Activated CD8-positive, alpha-beta T cell treated with anti-CD3 and anti-CD28 coated beads for 36 hours (primary cell): ENCODE measurements around the gene ZNF567. TPM values are rescaled to one million over a fixed set of nuclear protein-coding genes. Genes with fewer than 3 reads are reported as not detected.

Experiments used
- ATAC-seq: fragments of 200-7000 bp; cut with Tn5 transposase; one replicate; pipeline ENCODE4 v1.10.0; 2021; ENCODE audit warnings: mild to moderate bottlenecking, moderate library complexity
- CTCF ChIA-PET: fragments of 350-600 bp; sonication (Branson Sonifier 250); formaldehyde crosslinking; loops from one replicate; lab custom pipeline; 2021; ENCODE audit warnings: antibody characterized with exemption; lab: Charles Lee
- POLR2A ChIA-PET: fragments of 350-600 bp; sonication (Branson Sonifier 250); formaldehyde crosslinking; loops from one replicate; lab custom pipeline; 2021; ENCODE audit warnings: antibody characterized with exemption; lab: Charles Lee
- DNase-seq: peaks from one replicate; pipeline ENCODE4 v3.0.0-alpha.2; 2020
- H3K27ac Mint-ChIP-seq: one replicate; pipeline ENCODE4 v1.8.0; 2021; ENCODE audit warnings: mild to moderate bottlenecking, mixed read lengths
- H3K27me3 Mint-ChIP-seq: one replicate; pipeline ENCODE4 v1.8.0; 2021; ENCODE audit warnings: mixed read lengths
- H3K36me3 Mint-ChIP-seq: one replicate; pipeline ENCODE4 v1.8.0; 2021; ENCODE audit warnings: low read depth, mixed read lengths
- H3K4me1 Mint-ChIP-seq: one replicate; pipeline ENCODE4 v1.8.0; 2021; ENCODE audit warnings: low read depth, mixed read lengths
- H3K4me3 Mint-ChIP-seq: one replicate; pipeline ENCODE4 v1.8.0; 2021; ENCODE audit warnings: mild to moderate bottlenecking, moderate library complexity, mixed read lengths
- H3K9me3 Mint-ChIP-seq: one replicate; pipeline ENCODE4 v1.8.0; 2021; ENCODE audit warnings: mixed read lengths
- intact Hi-C: fragments of 100-400 bp; cut with micrococcal nuclease; formaldehyde crosslinking; loops from one replicate; pipeline ENCODE4 v1.10.0; 2022
- total RNA-seq, 2 experiments: library from RNA; stranded (reverse); gene quantifications; one replicate each; pipeline ENCODE4 v1.2.3, GENCODE V29; 2021
- TF ChIP-seq, protein P1 (sequence below): fragments of 200-600 bp; IDR thresholded peaks from one replicate; pipeline ENCODE4 v1.8.0; 2022; ENCODE audit warnings: antibody characterized with exemption, mild to moderate bottlenecking

ZNF567 gene
- total RNA-seq, 2 experiments from 2014 or later: 6.4 to 7.6 TPM

GRCh38 chr19:36685835-36686234, 1.6 kb upstream of the ZNF567 start:
- Mint-ChIP-seq H3K27ac (no peak overlapping the region), H3K4me1 (peaks cover 25% of the 10 kb centered on the region), H3K4me3 (peak overlapping the region; percentile 87), H3K9me3 (peaks cover 15% of the 10 kb centered on the region), H3K27me3 (no peaks in the 10 kb centered on the region), H3K36me3 (peaks cover 64% of the 10 kb centered on the region)
- intact Hi-C loops: loop anchor here (5.0 kb wide), 1 partner anchor 159 kb away; the partner anchor contains the start of gene ZNF260
- POLR2A ChIA-PET: no interaction called here
- DNase-seq (no peak), ATAC-seq (no peak)
- CTCF ChIA-PET: no interaction called here
- TF ChIP-seq, protein P1, sequence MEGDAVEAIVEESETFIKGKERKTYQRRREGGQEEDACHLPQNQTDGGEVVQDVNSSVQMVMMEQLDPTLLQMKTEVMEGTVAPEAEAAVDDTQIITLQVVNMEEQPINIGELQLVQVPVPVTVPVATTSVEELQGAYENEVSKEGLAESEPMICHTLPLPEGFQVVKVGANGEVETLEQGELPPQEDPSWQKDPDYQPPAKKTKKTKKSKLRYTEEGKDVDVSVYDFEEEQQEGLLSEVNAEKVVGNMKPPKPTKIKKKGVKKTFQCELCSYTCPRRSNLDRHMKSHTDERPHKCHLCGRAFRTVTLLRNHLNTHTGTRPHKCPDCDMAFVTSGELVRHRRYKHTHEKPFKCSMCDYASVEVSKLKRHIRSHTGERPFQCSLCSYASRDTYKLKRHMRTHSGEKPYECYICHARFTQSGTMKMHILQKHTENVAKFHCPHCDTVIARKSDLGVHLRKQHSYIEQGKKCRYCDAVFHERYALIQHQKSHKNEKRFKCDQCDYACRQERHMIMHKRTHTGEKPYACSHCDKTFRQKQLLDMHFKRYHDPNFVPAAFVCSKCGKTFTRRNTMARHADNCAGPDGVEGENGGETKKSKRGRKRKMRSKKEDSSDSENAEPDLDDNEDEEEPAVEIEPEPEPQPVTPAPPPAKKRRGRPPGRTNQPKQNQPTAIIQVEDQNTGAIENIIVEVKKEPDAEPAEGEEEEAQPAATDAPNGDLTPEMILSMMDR: no peak

GRCh38 chr19:36686365-36687213, 823 bp upstream of the ZNF567 start:
- TF ChIP-seq, protein P1: no peak
- ChIA-PET POLR2A (interaction anchor here (1.0 to 2.1 kb wide), 6 partner anchors 19 to 87 kb away, joined by 3 to 12 read pairs (median 3); partner anchors contain the start of gene ZNF461), CTCF (interaction anchor here (0.5 kb wide), 1 partner anchor 151 kb away, joined by 3 read pairs; no protein-coding TSS in a partner anchor)
- no peaks in the 10 kb centered on the region for H3K27me3 Mint-ChIP-seq
- H3K9me3 Mint-ChIP-seq: peaks cover 15% of the 10 kb centered on the region
- intact Hi-C loops: loop anchor here (5.0 kb wide), 1 partner anchor 159 kb away; the partner anchor contains the start of gene ZNF260
- peaks cover 25% of the 10 kb centered on the region for H3K4me1 Mint-ChIP-seq
- peak overlapping the region; percentile 89 for H3K27ac Mint-ChIP-seq
- ATAC-seq (peak; percentile 35), DNase-seq (no peak)
- H3K36me3 Mint-ChIP-seq: peaks cover 64% of the 10 kb centered on the region
- H3K4me3 Mint-ChIP-seq: peak overlapping the region; percentile 87

- Mint-ChIP-seq H3K4me3 (peak overlapping the region; percentile 87), H3K27me3 (no peaks in the 10 kb centered on the region), H3K9me3 (peaks cover 15% of the 10 kb centered on the region), H3K27ac (peak overlapping the region; percentile 89), H3K36me3 (peaks cover 69% of the 10 kb centered on the region), H3K4me1 (peaks cover 25% of the 10 kb centered on the region)
- ChIA-PET POLR2A (interaction anchor here (0.8 to 2.1 kb wide), 3 partner anchors 20 to 441 kb away, joined by 3 to 12 read pairs (median 3); partner anchors contain the start of gene ZNF461), CTCF (no interaction called here)
- intact Hi-C loops: loop anchor here (5.0 kb wide), 1 partner anchor 161 kb away; the partner anchor contains the start of gene ZNF260
- no peak for DNase-seq
- ATAC-seq: no peak
- TF ChIP-seq, protein P1: no peak
Measured at GRCh38 chr19:36688058-36688457, 646 bp downstream of the ZNF567 start.

- Mint-ChIP-seq H3K4me3 (no peak overlapping the region), H3K9me3 (peaks cover 61% of the 10 kb centered on the region), H3K4me1 (peaks cover 2% of the 10 kb centered on the region), H3K27me3 (no peaks in the 10 kb centered on the region), H3K36me3 (peaks cover 86% of the 10 kb centered on the region), H3K27ac (no peak overlapping the region)
- intact Hi-C loops: no loop called here
- TF ChIP-seq, protein P1: no peak
- ChIA-PET POLR2A (no interaction called here), CTCF (no interaction called here)
- DNase-seq (no peak), ATAC-seq (no peak)
Measured at GRCh38 chr19:36707134-36707533, 19.7 kb downstream of the ZNF567 start.

GRCh38 chr19:36709423-36709822, 22.0 kb downstream of the ZNF567 start:
- POLR2A ChIA-PET: no interaction called here
- Mint-ChIP-seq H3K36me3 (peaks cover 96% of the 10 kb centered on the region), H3K27ac (no peak overlapping the region), H3K4me3 (no peak overlapping the region), H3K9me3 (peaks cover 67% of the 10 kb centered on the region), H3K4me1 (peaks cover 2% of the 10 kb centered on the region), H3K27me3 (no peaks in the 10 kb centered on the region)
- ATAC-seq (no peak), DNase-seq (no peak)
- intact Hi-C loops: no loop called here
- CTCF ChIA-PET: interaction anchor here (1.0 kb wide), 1 partner anchor 35 kb away, joined by 3 read pairs; no protein-coding TSS in a partner anchor
- TF ChIP-seq, protein P1: no peak
